Embryonic facial prominence (tissue), 1 donor: ENCODE data around the gene GSTA5.
"Not testable (repeated sequence)": the region's sequence is repeated elsewhere in the genome, so short reads cannot be mapped to it uniquely, and the experiment has no call there.

Source experiments
- DNase-seq: peaks from one replicate; pipeline ENCODE4 v3.0.0-alpha.2; 2016; ENCODE audit errors: extremely low spot score

GSTA5 gene

GRCh38 chr6:52789658-52790057, 51.0 kb downstream of the GSTA5 start:
- DNase-seq = not testable (repeated sequence)

GRCh38 chr6:52788478-52788877, 52.1 kb downstream of the GSTA5 start:
- no peak for DNase-seq

GRCh38 chr6:52787917-52788316, 52.7 kb downstream of the GSTA5 start:
- DNase-seq = no peak

GRCh38 chr6:52786249-52786956, 54.2 kb downstream of the GSTA5 start:
- DNase-seq = no peak

- not testable (repeated sequence) for DNase-seq
Measured at GRCh38 chr6:52782696-52783274, 57.8 kb downstream of the GSTA5 start.

GRCh38 chr6:52782209-52782608, 58.4 kb downstream of the GSTA5 start:
- DNase-seq = not testable (repeated sequence)
